Upper lobe of right lung (tissue), 1 donor: ENCODE results near the gene MACROH2A2. TPM values are rescaled to one million over a fixed set of nuclear protein-coding genes. Genes with fewer than 3 reads are reported as not detected.

Experiments used
- ATAC-seq: fragments of 200-7000 bp; cut with Tn5 transposase; one replicate; pipeline ENCODE4 v1.9.1; 2020; ENCODE audit warnings: mild to moderate bottlenecking, moderate library complexity
- DNase-seq: peaks from one replicate; pipeline ENCODE4 v3.0.0-alpha.2; 2020
- H3K27ac ChIP-seq: fragments of 200-600 bp; one replicate; pipeline ENCODE4 v1.8.0; 2022
- H3K27me3 ChIP-seq: fragments of 200-600 bp; one replicate; pipeline ENCODE4 v1.8.0; 2022; ENCODE audit warnings: mild to moderate bottlenecking
- H3K36me3 ChIP-seq: fragments of 200-600 bp; one replicate; pipeline ENCODE4 v1.8.0; 2022
- H3K4me1 ChIP-seq: fragments of 200-600 bp; one replicate; pipeline ENCODE4 v1.8.0; 2022
- H3K4me3 ChIP-seq: fragments of 200-600 bp; one replicate; pipeline ENCODE4 v1.8.0; 2022; ENCODE audit warnings: mild to moderate bottlenecking
- H3K9me3 ChIP-seq: fragments of 200-600 bp; one replicate; pipeline ENCODE4 v1.8.0; 2022
- CTCF ChIP-seq: fragments of 200-600 bp; IDR thresholded peaks from one replicate; pipeline ENCODE4 v1.8.0; 2022; ENCODE audit warnings: antibody characterized with exemption
- intact Hi-C: fragments of 100-400 bp; cut with DNase I; formaldehyde crosslinking; loops from one replicate; pipeline ENCODE4 v1.11.0; 2022
- total RNA-seq: library from RNA; stranded (reverse); fragmentation: NEBNext Ultra II Directional; extraction: Animal tissue kit (Norgen Biotek cat#: 25700); gene quantifications from one replicate; pipeline ENCODE4 v1.2.1, GENCODE V29; 2021
- donor health status: DM: no; HTN: yes; CAD: no; lungs with severe emphysema.

The MACROH2A2 gene
- total RNA-seq, 1 donor from 2014 or later, result 6.5 TPM

- peaks cover 7% of the 10 kb centered on the region for H3K4me1 ChIP-seq
- intact Hi-C loops, result no loop called here
- H3K27me3 ChIP-seq, result peaks cover 7% of the 10 kb centered on the region
- no peak for DNase-seq
- no peaks in the 10 kb centered on the region for H3K36me3 ChIP-seq
- no peaks in the 10 kb centered on the region for H3K9me3 ChIP-seq
- no peak for ATAC-seq
- TF ChIP-seq CTCF, result no peak
- no peak overlapping the region for H3K27ac ChIP-seq
- no peak overlapping the region for H3K4me3 ChIP-seq
Observed at GRCh38 chr10:70057306-70057705, 4.7 kb downstream of the MACROH2A2 start.

GRCh38 chr10:70060389-70060788, 7.7 kb downstream of the MACROH2A2 start:
- TF ChIP-seq CTCF, result no peak
- ATAC-seq (no peak), DNase-seq (no peak)
- no peaks in the 10 kb centered on the region for H3K4me1 ChIP-seq
- H3K9me3 ChIP-seq, result no peaks in the 10 kb centered on the region
- no peak overlapping the region for H3K4me3 ChIP-seq
- intact Hi-C loops, result no loop called here
- no peaks in the 10 kb centered on the region for H3K27me3 ChIP-seq
- no peaks in the 10 kb centered on the region for H3K36me3 ChIP-seq
- H3K27ac ChIP-seq, result no peak overlapping the region

- intact Hi-C loops, result no loop called here
- Histone ChIP-seq H3K4me3 (no peak overlapping the region), H3K4me1 (no peaks in the 10 kb centered on the region), H3K9me3 (no peaks in the 10 kb centered on the region), H3K36me3 (no peaks in the 10 kb centered on the region), H3K27me3 (no peaks in the 10 kb centered on the region), H3K27ac (no peak overlapping the region)
- DNase-seq (no peak), ATAC-seq (no peak)
- no peak for TF ChIP-seq CTCF
Observed at GRCh38 chr10:70063418-70064098, 10.9 kb downstream of the MACROH2A2 start.

GRCh38 chr10:70064486-70064885, 11.8 kb downstream of the MACROH2A2 start:
- Histone ChIP-seq H3K27ac (no peak overlapping the region), H3K4me3 (no peak overlapping the region), H3K9me3 (no peaks in the 10 kb centered on the region), H3K4me1 (no peaks in the 10 kb centered on the region), H3K27me3 (no peaks in the 10 kb centered on the region), H3K36me3 (no peaks in the 10 kb centered on the region)
- no peak for DNase-seq
- no peak for TF ChIP-seq CTCF
- no peak for ATAC-seq
- intact Hi-C loops, result no loop called here

- no peak for TF ChIP-seq CTCF
- ATAC-seq (no peak), DNase-seq (no peak)
- Histone ChIP-seq H3K27me3 (no peaks in the 10 kb centered on the region), H3K9me3 (no peaks in the 10 kb centered on the region), H3K27ac (no peak overlapping the region), H3K36me3 (no peaks in the 10 kb centered on the region), H3K4me1 (no peaks in the 10 kb centered on the region), H3K4me3 (no peak overlapping the region)
- intact Hi-C loops, result no loop called here
Observed at GRCh38 chr10:70066190-70066589, 13.5 kb downstream of the MACROH2A2 start.

- DNase-seq (no peak), ATAC-seq (no peak)
- no peaks in the 10 kb centered on the region for H3K9me3 ChIP-seq
- no peaks in the 10 kb centered on the region for H3K27me3 ChIP-seq
- intact Hi-C loops, result no loop called here
- H3K4me3 ChIP-seq, result no peak overlapping the region
- H3K27ac ChIP-seq, result no peak overlapping the region
- no peaks in the 10 kb centered on the region for H3K4me1 ChIP-seq
- no peaks in the 10 kb centered on the region for H3K36me3 ChIP-seq
- no peak for TF ChIP-seq CTCF
Observed at GRCh38 chr10:70067586-70067985, 14.9 kb downstream of the MACROH2A2 start.
